ENCODE measurements around the gene PATJ.
A peak's percentile ranks its signal among the peaks of the same experiment; 100 is the strongest.
"Not testable (repeated sequence)": the region's sequence is repeated elsewhere in the genome, so short reads cannot be mapped to it uniquely, and the experiment has no call there.

The PATJ gene

GRCh38 chr1:61779231-61779630 is 37.0 kb downstream of the PATJ start:
- DNase-seq (ENCODE audit: insufficient read length, low spot score): no peak
- no peak for TF ChIP-seq POLR2A (IDR thresholded peaks at IDR 0.05; ENCODE audit: low read depth, low read length)
- no peak for TF ChIP-seq POLR2AphosphoS5 (IDR thresholded peaks at IDR 0.05; ENCODE audit: low read depth, low read length)
- TF ChIP-seq TAF1 (IDR thresholded peaks at IDR 0.05; ENCODE audit: low read depth, low read length): no peak
- no peak for TF ChIP-seq POU2F2 (IDR thresholded peaks at IDR 0.05; ENCODE audit: low read depth, low read length)
- no peak for TF ChIP-seq SPI1 (IDR thresholded peaks at IDR 0.05; ENCODE audit: low read depth, low read length)
- TF ChIP-seq PAX5 (IDR thresholded peaks at IDR 0.05; ENCODE audit: insufficient read depth, low read length, severe bottlenecking): no peak
- no peak for FAIRE-seq

GRCh38 chr1:61781151-61781550 is 38.9 kb downstream of the PATJ start:
- DNase-seq (ENCODE audit: insufficient read length, low spot score): no peak
- TF ChIP-seq POU2F2 (IDR thresholded peaks at IDR 0.05; ENCODE audit: low read depth, low read length) (no peak), POLR2A (IDR thresholded peaks at IDR 0.05; ENCODE audit: low read depth, low read length) (no peak), TAF1 (IDR thresholded peaks at IDR 0.05; ENCODE audit: low read depth, low read length) (no peak), POLR2AphosphoS5 (IDR thresholded peaks at IDR 0.05; ENCODE audit: low read depth, low read length) (no peak), SPI1 (IDR thresholded peaks at IDR 0.05; ENCODE audit: low read depth, low read length) (peak; percentile 40; the same call in 1 of the 2 replicates), PAX5 (IDR thresholded peaks at IDR 0.05; ENCODE audit: insufficient read depth, low read length, severe bottlenecking) (no peak)
- no peak for FAIRE-seq

- TF ChIP-seq POU2F2 (IDR thresholded peaks at IDR 0.05; ENCODE audit: low read depth, low read length) (no peak), POLR2A (IDR thresholded peaks at IDR 0.05; ENCODE audit: low read depth, low read length) (no peak), POLR2AphosphoS5 (IDR thresholded peaks at IDR 0.05; ENCODE audit: low read depth, low read length) (no peak), PAX5 (IDR thresholded peaks at IDR 0.05; ENCODE audit: insufficient read depth, low read length, severe bottlenecking) (no peak), TAF1 (IDR thresholded peaks at IDR 0.05; ENCODE audit: low read depth, low read length) (no peak), SPI1 (IDR thresholded peaks at IDR 0.05; ENCODE audit: low read depth, low read length) (no peak)
- DNase-seq (ENCODE audit: insufficient read length, low spot score): no peak
- FAIRE-seq: no peak
Observed at GRCh38 chr1:61782771-61783170, 40.5 kb downstream of the PATJ start.

- no peak for DNase-seq (ENCODE audit: insufficient read length, low spot score)
- TF ChIP-seq PAX5 (IDR thresholded peaks at IDR 0.05; ENCODE audit: insufficient read depth, low read length, severe bottlenecking) (no peak), POLR2AphosphoS5 (IDR thresholded peaks at IDR 0.05; ENCODE audit: low read depth, low read length) (no peak), POLR2A (IDR thresholded peaks at IDR 0.05; ENCODE audit: low read depth, low read length) (no peak), SPI1 (IDR thresholded peaks at IDR 0.05; ENCODE audit: low read depth, low read length) (no peak), TAF1 (IDR thresholded peaks at IDR 0.05; ENCODE audit: low read depth, low read length) (no peak), POU2F2 (IDR thresholded peaks at IDR 0.05; ENCODE audit: low read depth, low read length) (no peak)
- FAIRE-seq: no peak
Observed at GRCh38 chr1:61784726-61785125, 42.4 kb downstream of the PATJ start.

GRCh38 chr1:61790837-61791236 is 48.6 kb downstream of the PATJ start:
- DNase-seq (ENCODE audit: insufficient read length, low spot score) (no peak), FAIRE-seq (no peak)
- no peak for TF ChIP-seq POLR2AphosphoS5 (IDR thresholded peaks at IDR 0.05; ENCODE audit: low read depth, low read length)
- no peak for TF ChIP-seq TAF1 (IDR thresholded peaks at IDR 0.05; ENCODE audit: low read depth, low read length)
- TF ChIP-seq SPI1 (IDR thresholded peaks at IDR 0.05; ENCODE audit: low read depth, low read length): no peak
- TF ChIP-seq POLR2A (IDR thresholded peaks at IDR 0.05; ENCODE audit: low read depth, low read length): no peak
- no peak for TF ChIP-seq POU2F2 (IDR thresholded peaks at IDR 0.05; ENCODE audit: low read depth, low read length)
- no peak for TF ChIP-seq PAX5 (IDR thresholded peaks at IDR 0.05; ENCODE audit: insufficient read depth, low read length, severe bottlenecking)

GRCh38 chr1:61797045-61797755 is 54.9 kb downstream of the PATJ start:
- DNase-seq (ENCODE audit: insufficient read length, low spot score): no peak
- TF ChIP-seq SPI1 (IDR thresholded peaks at IDR 0.05; ENCODE audit: low read depth, low read length) (no peak), PAX5 (IDR thresholded peaks at IDR 0.05; ENCODE audit: insufficient read depth, low read length, severe bottlenecking) (no peak), POU2F2 (IDR thresholded peaks at IDR 0.05; ENCODE audit: low read depth, low read length) (no peak), POLR2A (IDR thresholded peaks at IDR 0.05; ENCODE audit: low read depth, low read length) (no peak), TAF1 (IDR thresholded peaks at IDR 0.05; ENCODE audit: low read depth, low read length) (no peak), POLR2AphosphoS5 (IDR thresholded peaks at IDR 0.05; ENCODE audit: low read depth, low read length) (no peak)
- FAIRE-seq: no peak

- not testable (repeated sequence) for DNase-seq (ENCODE audit: insufficient read length, low spot score); FAIRE-seq
Observed at GRCh38 chr1:61801047-61801446, 58.8 kb downstream of the PATJ start.

GRCh38 chr1:61807606-61808140 is 65.4 kb downstream of the PATJ start:
- FAIRE-seq (no peak), DNase-seq (ENCODE audit: insufficient read length, low spot score) (no peak)
- TF ChIP-seq POU2F2 (IDR thresholded peaks at IDR 0.05; ENCODE audit: low read depth, low read length): no peak
- no peak for TF ChIP-seq POLR2A (IDR thresholded peaks at IDR 0.05; ENCODE audit: low read depth, low read length)
- no peak for TF ChIP-seq TAF1 (IDR thresholded peaks at IDR 0.05; ENCODE audit: low read depth, low read length)
- no peak for TF ChIP-seq SPI1 (IDR thresholded peaks at IDR 0.05; ENCODE audit: low read depth, low read length)
- no peak for TF ChIP-seq POLR2AphosphoS5 (IDR thresholded peaks at IDR 0.05; ENCODE audit: low read depth, low read length)
- TF ChIP-seq PAX5 (IDR thresholded peaks at IDR 0.05; ENCODE audit: insufficient read depth, low read length, severe bottlenecking): no peak

- DNase-seq (ENCODE audit: insufficient read length, low spot score): no peak
- no peak for FAIRE-seq
- TF ChIP-seq PAX5 (IDR thresholded peaks at IDR 0.05; ENCODE audit: insufficient read depth, low read length, severe bottlenecking) (no peak), POLR2A (IDR thresholded peaks at IDR 0.05; ENCODE audit: low read depth, low read length) (no peak), SPI1 (IDR thresholded peaks at IDR 0.05; ENCODE audit: low read depth, low read length) (no peak), TAF1 (IDR thresholded peaks at IDR 0.05; ENCODE audit: low read depth, low read length) (no peak), POLR2AphosphoS5 (IDR thresholded peaks at IDR 0.05; ENCODE audit: low read depth, low read length) (no peak), POU2F2 (IDR thresholded peaks at IDR 0.05; ENCODE audit: low read depth, low read length) (no peak)
Observed at GRCh38 chr1:61808321-61808720, 66.0 kb downstream of the PATJ start.

GRCh38 chr1:61808968-61809367 is 66.7 kb downstream of the PATJ start:
- TF ChIP-seq POU2F2 (IDR thresholded peaks at IDR 0.05; ENCODE audit: low read depth, low read length): no peak
- no peak for TF ChIP-seq POLR2A (IDR thresholded peaks at IDR 0.05; ENCODE audit: low read depth, low read length)
- TF ChIP-seq TAF1 (IDR thresholded peaks at IDR 0.05; ENCODE audit: low read depth, low read length): no peak
- TF ChIP-seq PAX5 (IDR thresholded peaks at IDR 0.05; ENCODE audit: insufficient read depth, low read length, severe bottlenecking): no peak
- no peak for TF ChIP-seq POLR2AphosphoS5 (IDR thresholded peaks at IDR 0.05; ENCODE audit: low read depth, low read length)
- FAIRE-seq: no peak
- DNase-seq (ENCODE audit: insufficient read length, low spot score): no peak
